Mononuclear cell (primary cell): ENCODE measurements around the gene IQCF5. TPM values are rescaled to one million over a fixed set of nuclear protein-coding genes. Genes with fewer than 3 reads are reported as not detected.
"Not testable (repeated sequence)": the region's sequence is repeated elsewhere in the genome, so short reads cannot be mapped to it uniquely, and the experiment has no call there.

Source experiments
- H3K27me3 ChIP-seq: 2 replicates; pipeline ENCODE4 v1.6.0; 2011; ENCODE audit warnings: low read length, control low read depth; ENCODE audit not compliant: insufficient read depth
- H3K4me1 ChIP-seq: 2 replicates; pipeline ENCODE4 v1.5.1; 2011; ENCODE audit warnings: mild to moderate bottlenecking, low read length, control low read depth; ENCODE audit not compliant: insufficient read depth
- H3K4me3 ChIP-seq: 2 replicates; pipeline ENCODE4 v1.5.1; 2011; ENCODE audit warnings: mild to moderate bottlenecking, low read length, moderate library complexity
- H3K9me3 ChIP-seq: 2 replicates; pipeline ENCODE4 v1.5.1; 2011; ENCODE audit warnings: low read depth, mild to moderate bottlenecking, control low read depth, low read length
- total RNA-seq: library from RNA; depleted of rRNA; stranded (reverse); fragments of >200 nt; gene quantifications from one replicate; pipeline ENCODE4 v1.2.3, GENCODE V29; 2012

The IQCF5 gene
- not detected for total RNA-seq

DNA sequence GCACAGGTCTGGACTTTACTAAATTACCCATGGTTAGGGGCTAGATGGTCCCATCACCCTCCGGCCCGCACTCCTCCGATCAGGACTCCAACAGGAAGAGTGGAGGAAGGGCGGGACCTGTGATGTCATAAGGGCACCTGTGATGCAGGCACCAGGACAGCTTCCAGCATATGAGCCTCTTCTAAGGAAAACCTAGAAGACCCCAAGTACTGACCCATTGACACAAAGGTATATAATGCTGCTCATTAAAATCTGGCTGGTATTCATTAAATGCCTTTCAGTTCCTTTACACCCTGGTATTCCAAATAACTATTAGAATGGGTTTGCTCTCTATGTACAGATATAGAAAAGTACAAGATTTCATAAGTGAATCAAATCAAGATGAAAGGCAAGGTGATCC, at the start of gene IQCF5:
TSS of gene IQCF5 (minus strand) at position 101 of the 400 bp plus-strand sequence. CDS start at position 31, 70 bp downstream.
- no peaks in the 10 kb centered on the region for H3K4me1 ChIP-seq
- no peak within 1 kb of the TSS for H3K4me3 ChIP-seq
- H3K27me3 ChIP-seq, result no peaks in the 10 kb centered on the region
- H3K9me3 ChIP-seq, result no peaks in the 10 kb centered on the region

DNA sequence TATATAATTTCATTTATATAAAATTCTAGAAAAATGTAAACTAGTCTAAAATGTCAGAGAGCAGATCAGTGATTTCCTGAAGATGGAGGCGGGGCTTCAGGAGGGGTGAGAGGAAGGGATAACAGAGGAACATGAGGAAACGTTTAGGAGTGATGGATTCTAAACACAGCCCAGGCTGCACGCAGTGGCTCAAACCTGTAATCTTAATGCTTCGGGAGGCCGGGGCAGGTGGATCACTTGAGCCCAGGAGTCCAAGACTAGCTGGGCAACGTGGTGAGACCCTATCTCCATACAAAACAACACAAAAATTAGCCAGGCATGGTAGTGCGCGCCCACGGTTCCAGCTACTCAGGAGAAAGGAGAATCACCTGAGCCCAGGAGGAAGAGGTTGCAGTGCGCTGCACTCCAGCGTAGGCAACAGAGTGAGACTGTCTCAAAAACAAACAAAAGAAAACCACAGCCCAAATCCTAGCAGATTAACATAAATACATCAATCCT, 45.7 kb upstream of the IQCF5 start:
- Histone ChIP-seq H3K27me3 (no peaks in the 10 kb centered on the region), H3K4me3 (no peak overlapping the region), H3K4me1 (no peaks in the 10 kb centered on the region), H3K9me3 (no peaks in the 10 kb centered on the region)

DNA sequence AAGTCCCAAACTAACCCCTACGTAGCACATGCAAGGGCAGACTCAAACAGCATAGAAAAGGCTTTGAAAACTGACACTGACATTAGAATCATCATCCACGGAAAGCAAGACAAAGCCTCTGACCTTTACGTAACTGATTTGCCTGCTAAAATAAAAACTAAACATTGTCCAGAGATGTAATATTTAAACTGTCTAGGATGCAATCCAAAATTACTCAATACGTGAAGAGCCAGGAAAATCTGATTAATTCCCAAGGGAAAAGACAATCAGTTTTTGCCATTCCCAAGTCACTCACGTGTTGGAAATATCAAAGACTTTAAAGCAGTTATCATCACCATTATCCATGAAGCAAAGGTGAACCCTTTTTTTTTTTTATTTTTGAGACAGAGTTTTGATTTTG, 41.0 kb upstream of the IQCF5 start:
- Histone ChIP-seq H3K9me3 (no peaks in the 10 kb centered on the region), H3K27me3 (no peaks in the 10 kb centered on the region), H3K4me1 (no peaks in the 10 kb centered on the region), H3K4me3 (no peak overlapping the region)

DNA sequence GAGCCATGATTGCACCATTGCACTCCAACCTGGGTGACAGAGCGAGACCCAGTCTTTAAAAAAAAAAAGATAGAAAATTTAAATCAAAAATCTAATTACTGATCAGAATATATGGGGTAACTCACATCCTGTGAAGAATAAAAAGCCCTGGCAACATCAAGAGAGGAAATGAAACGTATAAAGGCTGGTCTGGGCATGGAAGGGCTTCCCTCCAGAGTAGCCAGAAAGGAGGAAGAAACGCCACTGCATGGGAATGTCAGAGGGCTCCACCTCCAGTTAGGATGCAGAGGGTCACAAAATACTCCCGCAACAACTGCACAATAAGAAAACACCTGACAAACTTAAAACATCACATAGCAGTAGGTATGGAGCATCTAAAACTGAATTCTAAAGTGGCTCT, 32.6 kb upstream of the IQCF5 start:
- H3K4me3 ChIP-seq, result no peak overlapping the region
- H3K9me3 ChIP-seq, result no peaks in the 10 kb centered on the region
- no peaks in the 10 kb centered on the region for H3K4me1 ChIP-seq
- H3K27me3 ChIP-seq, result no peaks in the 10 kb centered on the region

DNA sequence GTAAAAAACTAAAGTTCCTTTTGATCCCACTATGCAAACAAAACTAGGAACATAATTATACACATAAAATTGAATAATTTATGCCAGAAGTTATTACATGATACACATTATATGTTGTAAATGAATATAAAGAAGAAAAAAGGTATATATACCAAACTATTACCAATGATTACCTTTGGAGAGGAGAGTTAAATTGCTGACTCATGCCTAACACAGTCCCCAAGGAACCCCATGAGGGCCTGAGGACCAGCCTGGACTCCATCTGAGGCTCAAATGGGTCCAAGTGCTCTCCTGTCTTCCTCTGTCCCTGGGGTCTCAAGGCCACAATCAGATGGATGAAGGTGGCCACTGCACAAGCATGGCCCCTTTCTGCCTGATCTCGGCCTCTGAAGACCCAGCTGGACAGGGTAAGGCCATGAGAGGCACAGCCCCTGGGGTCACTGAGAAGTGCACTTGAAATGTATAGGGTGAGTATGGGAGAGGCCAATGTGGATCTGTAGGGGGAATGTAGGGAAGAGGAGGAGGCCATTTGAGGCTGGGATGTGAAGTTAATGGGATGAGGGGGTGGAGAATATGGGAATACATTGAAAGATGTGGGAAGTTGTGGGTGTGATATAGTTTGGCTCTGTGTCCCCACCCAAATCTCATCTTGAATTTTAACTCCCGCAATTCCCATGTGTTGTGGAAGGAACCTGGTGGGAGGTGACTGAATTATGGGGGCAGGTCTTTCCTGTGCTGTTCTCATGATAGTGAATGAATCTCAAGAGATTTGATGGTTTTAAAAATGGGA, 28.8 kb upstream of the IQCF5 start:
- no peaks in the 10 kb centered on the region for H3K9me3 ChIP-seq
- no peaks in the 10 kb centered on the region for H3K4me1 ChIP-seq
- H3K4me3 ChIP-seq, result no peak overlapping the region
- no peaks in the 10 kb centered on the region for H3K27me3 ChIP-seq

DNA sequence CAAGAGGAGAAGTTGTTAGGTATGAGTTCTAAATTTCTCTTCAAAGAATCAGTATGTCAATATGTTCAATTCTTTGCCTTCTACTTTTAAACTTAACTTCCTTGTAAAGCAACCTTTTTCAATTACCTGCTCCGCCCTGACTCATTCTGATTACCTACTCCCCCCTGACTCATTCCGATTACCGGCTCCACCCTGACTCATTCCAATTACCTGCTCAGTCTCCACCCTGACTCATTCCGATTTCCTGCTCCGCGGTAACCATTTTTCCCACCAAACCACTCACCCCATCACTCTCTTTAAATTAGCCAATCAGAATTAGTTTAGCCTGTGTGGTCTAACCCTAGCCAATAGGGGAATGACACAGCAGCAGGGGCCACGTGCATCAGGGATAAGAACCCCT, 27.0 kb upstream of the IQCF5 start:
- H3K9me3 ChIP-seq, H3K4me1 ChIP-seq, H3K27me3 ChIP-seq, H3K4me3 ChIP-seq: not testable (repeated sequence)

DNA sequence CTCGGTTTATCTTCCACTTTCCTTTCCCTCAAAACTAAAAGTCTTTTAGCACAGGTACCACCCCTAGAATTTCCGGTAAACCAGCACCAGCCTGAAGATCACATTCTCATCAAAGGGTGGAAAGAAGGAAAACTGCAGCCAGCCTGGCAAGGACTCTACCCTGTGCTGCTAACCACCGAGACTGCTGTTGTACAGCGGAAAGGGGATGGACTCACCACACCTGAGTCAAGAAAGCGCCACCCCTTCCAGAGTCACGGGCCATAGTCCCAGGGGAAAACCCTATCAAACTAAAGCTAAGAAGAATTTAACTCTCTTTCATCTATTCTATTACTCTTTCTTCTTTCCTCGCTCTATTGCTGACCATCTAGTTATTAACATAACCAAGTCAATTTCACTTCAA, 24.6 kb upstream of the IQCF5 start:
- not testable (repeated sequence) for H3K4me1 ChIP-seq, H3K4me3 ChIP-seq, H3K27me3 ChIP-seq, H3K9me3 ChIP-seq

DNA sequence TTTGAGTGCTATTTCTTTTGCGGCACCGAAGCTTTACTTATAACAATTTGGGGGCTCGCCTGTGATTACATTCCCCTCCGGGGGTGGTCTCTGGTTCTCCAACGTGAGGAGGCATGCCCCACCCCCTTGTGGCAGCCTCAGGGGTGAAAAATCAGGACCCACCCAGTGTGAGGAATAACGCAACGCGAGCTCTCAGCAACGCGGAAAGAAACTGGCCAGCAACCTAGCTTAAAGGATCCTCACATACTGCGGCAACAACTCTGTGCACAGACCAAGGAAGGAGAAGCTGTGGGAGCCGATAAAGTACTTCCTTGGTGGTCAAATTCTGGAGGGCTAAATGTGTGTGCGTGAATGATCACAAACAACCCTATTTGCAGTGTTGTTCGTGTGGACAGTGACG, 22.0 kb upstream of the IQCF5 start:
- Histone ChIP-seq H3K4me3 (no peak overlapping the region), H3K27me3 (peaks cover 3% of the 10 kb centered on the region), H3K4me1 (no peaks in the 10 kb centered on the region), H3K9me3 (no peaks in the 10 kb centered on the region)

DNA sequence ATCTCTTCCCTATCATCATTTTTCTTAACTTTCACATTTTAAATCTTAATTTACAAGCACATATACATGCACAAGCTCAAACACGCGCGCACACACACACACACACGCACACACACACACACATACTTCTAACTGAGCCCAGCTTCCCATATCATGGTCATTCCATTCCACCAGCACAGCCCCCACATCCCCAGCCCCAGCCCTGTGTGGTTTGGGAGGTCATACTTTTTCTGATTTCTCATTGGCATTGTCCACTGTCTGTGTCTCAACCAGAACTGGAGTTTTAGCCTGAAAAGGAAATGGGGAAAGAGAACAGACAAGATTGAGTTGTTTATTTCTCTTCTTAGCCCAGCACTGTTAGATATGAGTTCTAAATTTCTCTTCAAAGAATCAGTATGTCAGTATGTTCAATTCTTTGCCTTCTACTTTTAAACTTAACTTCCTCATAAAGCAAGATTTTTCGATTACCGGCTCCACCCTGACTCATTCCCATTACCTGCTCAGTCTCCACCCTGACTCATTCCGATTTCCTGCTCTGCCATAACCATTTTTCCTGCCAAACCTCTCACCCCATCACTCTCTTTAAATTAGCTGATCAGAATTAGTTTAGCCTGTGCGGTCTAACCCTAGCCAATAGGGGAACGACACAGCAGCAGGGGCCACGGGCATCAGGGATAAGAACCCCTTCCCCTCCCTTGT, 21.4 kb upstream of the IQCF5 start:
- Histone ChIP-seq H3K4me1 (no peaks in the 10 kb centered on the region), H3K27me3 (peaks cover 3% of the 10 kb centered on the region), H3K9me3 (no peaks in the 10 kb centered on the region), H3K4me3 (no peak overlapping the region)

DNA sequence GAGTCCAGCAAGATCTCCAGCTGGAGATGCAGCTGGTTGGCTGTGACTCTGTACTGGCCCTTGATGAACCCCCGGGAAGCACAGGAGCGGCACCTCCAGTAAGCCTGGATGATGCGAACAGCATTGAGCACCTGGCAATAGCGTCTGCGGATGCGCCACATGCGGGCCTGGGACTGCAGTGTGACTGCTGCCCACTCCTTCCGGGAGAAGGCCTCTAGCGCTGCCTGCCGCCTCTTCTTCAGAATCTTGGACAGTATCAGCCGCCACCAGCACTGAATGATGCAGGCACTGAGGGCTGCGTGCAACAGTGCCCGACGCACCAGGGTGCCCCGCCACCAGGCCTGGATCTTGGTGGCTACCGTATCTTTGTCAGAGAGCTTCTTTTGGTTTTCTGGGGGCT, 19.5 kb upstream of the IQCF5 start:
- no peaks in the 10 kb centered on the region for H3K4me1 ChIP-seq
- no peaks in the 10 kb centered on the region for H3K9me3 ChIP-seq
- H3K4me3 ChIP-seq, result no peak overlapping the region
- peaks cover 3% of the 10 kb centered on the region for H3K27me3 ChIP-seq

DNA sequence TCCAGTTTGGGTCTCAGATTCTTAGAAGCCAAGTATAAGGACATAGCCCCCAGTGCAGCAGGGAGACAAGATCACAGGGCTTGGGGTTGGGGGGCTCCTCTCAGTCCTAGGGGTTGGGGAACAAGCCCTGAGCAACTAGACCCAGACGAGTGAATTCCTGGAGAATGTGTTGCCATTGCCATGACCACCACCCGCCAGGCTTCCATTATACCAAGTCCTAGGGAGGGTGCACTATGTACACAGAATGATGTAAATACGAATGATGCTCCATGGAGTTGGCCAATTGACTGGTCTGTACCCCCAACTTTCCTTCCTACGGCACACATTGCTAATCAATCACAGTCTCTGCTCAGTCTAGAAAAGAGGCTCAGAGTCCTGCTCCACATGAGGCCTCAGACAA, 19.0 kb upstream of the IQCF5 start:
- Histone ChIP-seq H3K9me3 (no peaks in the 10 kb centered on the region), H3K4me3 (no peak overlapping the region), H3K4me1 (no peaks in the 10 kb centered on the region), H3K27me3 (peaks cover 3% of the 10 kb centered on the region)

DNA sequence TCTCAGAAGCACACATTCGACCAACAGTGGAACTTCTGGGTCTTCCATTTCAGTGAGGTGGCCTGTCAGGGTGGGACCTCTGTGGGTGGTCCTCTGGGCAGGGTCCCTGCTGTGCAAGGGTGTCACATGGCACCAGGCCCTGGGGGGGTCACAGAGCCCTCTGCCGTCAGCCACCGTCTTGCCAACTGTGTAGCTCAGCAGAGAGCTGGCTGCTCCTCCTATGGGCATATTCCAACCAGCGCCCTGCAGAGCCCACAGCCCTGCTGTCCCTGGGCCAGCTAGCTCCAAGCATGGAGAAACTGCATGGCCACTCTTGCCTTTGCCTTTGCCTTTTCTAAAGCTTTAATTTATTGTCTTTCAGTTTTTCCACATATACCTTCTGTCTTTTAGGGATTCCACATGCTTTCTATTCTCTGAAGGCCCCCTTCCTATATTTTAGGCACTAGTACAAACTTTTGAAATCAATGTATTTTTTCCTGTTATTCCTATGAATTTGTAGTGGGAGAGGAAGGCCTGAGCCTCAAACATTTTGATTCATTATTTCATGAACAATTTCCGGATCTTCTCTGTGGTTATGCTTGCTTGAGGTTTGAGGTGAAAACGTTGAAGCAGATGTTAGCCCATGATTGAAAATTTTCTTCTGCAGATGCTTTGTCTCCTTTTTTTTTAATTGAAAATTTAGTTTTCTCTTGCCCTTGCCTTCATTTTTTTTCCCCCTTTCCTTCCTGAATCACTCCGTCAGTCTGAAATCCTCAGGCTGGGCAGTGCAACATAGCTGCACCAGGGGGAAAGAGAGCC, 16.0 kb upstream of the IQCF5 start:
- H3K9me3 ChIP-seq, result no peaks in the 10 kb centered on the region
- no peak overlapping the region for H3K4me3 ChIP-seq
- no peaks in the 10 kb centered on the region for H3K27me3 ChIP-seq
- no peaks in the 10 kb centered on the region for H3K4me1 ChIP-seq

DNA sequence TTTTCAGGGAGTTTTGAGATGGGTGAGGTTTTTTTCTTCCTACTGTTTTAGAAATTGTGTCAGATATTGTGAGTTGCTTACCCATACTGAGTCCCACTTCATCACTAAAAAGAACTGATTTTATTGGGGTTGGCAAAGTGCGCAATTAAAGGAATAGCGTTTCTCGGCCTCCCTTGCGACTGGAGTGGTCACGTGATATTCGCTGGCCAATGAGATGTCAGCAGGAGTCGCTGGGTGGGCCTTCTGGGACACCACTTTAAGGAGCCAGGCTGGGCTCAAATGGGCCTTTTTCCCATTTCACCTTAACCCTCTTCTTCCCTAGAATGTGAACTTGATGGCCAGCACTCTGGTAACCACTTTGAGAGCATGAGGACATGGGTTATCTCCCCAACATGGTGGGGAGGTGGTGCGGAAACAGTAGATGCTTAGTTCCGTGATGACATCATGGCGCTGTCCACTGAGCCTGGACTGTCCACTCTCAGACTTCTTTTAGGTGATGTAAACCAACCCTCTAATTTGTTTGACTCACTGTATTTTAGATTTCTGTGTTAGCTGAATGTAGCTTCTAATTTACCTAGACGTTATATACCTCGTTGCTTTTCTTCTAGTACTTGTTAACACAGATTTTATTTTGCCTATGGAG, 13.2 kb upstream of the IQCF5 start:
- no peaks in the 10 kb centered on the region for H3K27me3 ChIP-seq
- H3K9me3 ChIP-seq, result no peaks in the 10 kb centered on the region
- no peak overlapping the region for H3K4me3 ChIP-seq
- no peaks in the 10 kb centered on the region for H3K4me1 ChIP-seq

DNA sequence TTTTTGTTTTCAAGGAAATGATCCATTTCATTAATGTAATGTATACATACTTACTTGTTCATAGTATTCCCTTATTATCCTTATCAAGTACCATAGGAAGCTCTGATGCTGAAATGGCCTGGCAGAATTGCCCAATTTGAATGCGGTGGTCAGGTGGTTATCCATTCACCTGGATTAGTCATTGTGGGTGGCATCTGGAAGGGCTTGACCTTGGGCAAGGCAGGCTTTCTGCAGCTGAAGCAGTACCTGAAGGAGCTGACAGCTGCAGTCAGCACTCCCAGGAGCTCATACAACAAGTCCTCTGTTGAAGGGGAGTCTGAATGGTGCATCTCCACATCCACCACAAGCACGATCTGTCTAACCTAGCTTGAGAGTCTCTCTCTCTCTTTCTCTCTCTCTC, 12.2 kb upstream of the IQCF5 start:
- H3K4me1 ChIP-seq, result no peaks in the 10 kb centered on the region
- no peaks in the 10 kb centered on the region for H3K27me3 ChIP-seq
- H3K4me3 ChIP-seq, result no peak overlapping the region
- no peaks in the 10 kb centered on the region for H3K9me3 ChIP-seq

DNA sequence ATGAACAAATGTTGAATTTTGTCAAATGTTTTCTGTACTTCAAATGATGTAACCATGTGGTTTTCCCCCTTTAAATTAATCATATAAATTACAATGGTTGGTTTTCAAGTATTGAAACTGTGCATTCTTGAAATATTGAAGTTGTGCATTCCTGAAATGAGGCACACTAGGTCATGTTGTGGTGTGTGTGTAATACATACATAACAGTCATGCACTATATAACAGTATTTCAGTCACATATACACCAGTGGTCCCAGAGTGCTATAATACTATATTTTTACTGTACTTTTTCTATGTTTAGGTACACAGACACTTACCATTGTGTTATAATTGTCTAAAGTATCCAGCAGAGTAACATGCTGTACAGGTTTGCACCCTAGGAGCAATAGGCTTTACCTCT, 11.0 kb upstream of the IQCF5 start:
- no peaks in the 10 kb centered on the region for H3K4me1 ChIP-seq
- H3K4me3 ChIP-seq, result no peak overlapping the region
- H3K27me3 ChIP-seq, result no peaks in the 10 kb centered on the region
- H3K9me3 ChIP-seq, result no peaks in the 10 kb centered on the region
